ENCODE measurements around the gene ATP6V1B1. TPM values are rescaled to one million over a fixed set of nuclear protein-coding genes. Genes with fewer than 3 reads are reported as not detected.

Gene ATP6V1B1
- total and polyA plus RNA-seq, 9 of the 15 experiments (the other 6 are each of a cell fraction or from before 2014, with no cell fraction given), result not detected

GRCh38 chr2:70921839-70922234 lies 13.9 kb upstream of the ATP6V1B1 start (continued):
- TF ChIP-seq ZBTB34 (CRISPR knock-in tag; IDR thresholded peaks at IDR 0.05), result no peak
- TF ChIP-seq BHLHE40 (IDR thresholded peaks at IDR 0.05; ENCODE audit: low read length), result no peak
- TF ChIP-seq LEF1 (IDR thresholded peaks at IDR 0.05), result no peak
- no peak for TF ChIP-seq SMARCC2 (IDR thresholded peaks at IDR 0.05; ENCODE audit: low read depth)
- peak; percentile 69 for TF ChIP-seq ZBTB40 (IDR thresholded peaks at IDR 0.05)
- no peak for TF ChIP-seq ZBTB40 (CRISPR knock-in tag; IDR thresholded peaks at IDR 0.05)
- TF ChIP-seq ZNF184 (CRISPR knock-in tag; IDR thresholded peaks at IDR 0.05), result no peak
- TF ChIP-seq ARNT (IDR thresholded peaks at IDR 0.05), result no peak
- TF ChIP-seq TAF15 (IDR thresholded peaks at IDR 0.05; ENCODE audit: low read depth, low read length), result no peak
- no peak for TF ChIP-seq HES1 (IDR thresholded peaks at IDR 0.05; ENCODE audit: low read depth)
- TF ChIP-seq ZBED1 (IDR thresholded peaks at IDR 0.05), result no peak
- TF ChIP-seq ATF7 (IDR thresholded peaks at IDR 0.05), result peak; percentile 82
- TF ChIP-seq HLTF (IDR thresholded peaks at IDR 0.05), result no peak
- TF ChIP-seq CEBPG (CRISPR knock-in tag; IDR thresholded peaks at IDR 0.05), result no peak
- 0 out of 4 replicates have a peak, but pooled peaks of 1 of the 2 experiments have one; percentile 30 for TF ChIP-seq CEBPG (tag; conservative IDR thresholded peaks at IDR 0.05 in 1 of 2, IDR thresholded peaks at IDR 0.05 in 1 of 2)
